GM19238 (cell line): ENCODE measurements around the gene PRDM1.
A peak's percentile ranks its signal among the peaks of the same experiment; 100 is the strongest.

Source experiments
- DNase-seq: peaks from one replicate; pipeline ENCODE4 v3.0.0; 2011; ENCODE audit warnings: low spot score; ENCODE audit not compliant: insufficient read length

The PRDM1 gene

DNA sequence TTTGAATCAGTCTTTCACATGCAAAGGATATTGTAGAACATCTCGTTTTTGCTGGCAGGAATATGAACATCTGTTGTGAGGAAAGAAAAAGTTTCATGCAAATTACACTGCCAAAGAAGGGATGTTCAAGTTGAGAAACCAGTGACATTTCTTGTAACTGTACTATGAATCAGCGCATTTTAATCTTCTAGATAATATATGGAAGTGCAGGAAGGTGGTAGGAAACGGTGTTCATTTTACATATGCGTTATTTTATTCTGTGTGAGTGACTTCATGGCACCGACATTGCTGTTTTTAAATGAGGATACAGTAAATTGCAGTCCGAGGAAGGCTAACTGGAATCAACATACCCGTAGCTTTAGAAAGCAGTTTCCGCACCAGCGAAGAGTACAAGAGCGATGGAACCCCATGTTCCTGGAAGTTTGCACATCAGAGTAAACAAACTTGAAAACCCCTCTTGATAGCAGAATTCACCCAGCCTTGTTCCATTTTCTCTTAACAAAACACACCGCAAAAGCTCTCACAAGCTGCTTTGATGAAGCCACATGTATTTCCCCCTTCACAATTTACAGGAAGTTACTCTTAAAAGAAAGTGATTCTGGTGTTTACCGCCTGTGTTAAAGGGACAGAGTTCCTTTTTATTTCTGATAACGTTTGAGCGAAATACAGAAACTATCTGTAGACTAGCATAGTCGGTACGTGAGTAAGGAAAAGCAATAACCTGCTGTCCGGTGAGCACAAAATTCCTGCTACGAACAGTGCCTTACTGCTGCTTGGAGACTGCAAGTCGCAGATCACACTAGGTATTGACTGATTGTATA lies 11.5 kb downstream of the PRDM1 start:
- DNase-seq: no peak

GRCh38 chr6:106098383-106099234 lies 12.5 kb downstream of the PRDM1 start:
- no peak for DNase-seq

DNA sequence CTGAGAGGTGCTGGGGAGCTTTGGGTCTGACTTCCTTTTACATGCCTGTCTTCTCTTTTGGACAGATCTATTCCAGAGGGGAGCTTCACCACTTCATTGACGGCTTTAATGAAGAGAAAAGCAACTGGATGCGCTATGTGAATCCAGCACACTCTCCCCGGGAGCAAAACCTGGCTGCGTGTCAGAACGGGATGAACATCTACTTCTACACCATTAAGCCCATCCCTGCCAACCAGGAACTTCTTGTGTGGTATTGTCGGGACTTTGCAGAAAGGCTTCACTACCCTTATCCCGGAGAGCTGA lies 13.1 kb downstream of the PRDM1 start:
- DNase-seq: no peak

GRCh38 chr6:106100755-106101154 lies 14.6 kb downstream of the PRDM1 start:
- no peak for DNase-seq

DNA sequence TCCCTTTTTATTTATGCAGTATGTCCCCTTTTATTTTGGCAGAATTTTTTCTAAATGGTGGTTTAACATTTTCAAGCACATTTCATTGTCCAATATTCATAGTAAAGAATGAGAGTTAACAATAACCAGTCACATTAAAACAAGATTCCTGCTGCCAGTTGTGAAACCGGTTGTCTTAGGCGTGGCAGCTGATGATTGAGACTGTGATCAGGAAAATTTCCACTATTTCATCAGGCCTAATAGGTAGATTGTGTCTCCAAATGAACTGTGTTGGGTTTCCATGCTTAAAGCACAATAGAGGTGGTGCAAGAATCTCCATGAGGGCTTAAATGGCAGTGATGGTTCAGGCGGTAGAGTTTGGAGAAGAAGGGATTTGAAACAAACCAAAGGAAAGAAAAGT lies 15.3 kb downstream of the PRDM1 start:
- DNase-seq: no peak

GRCh38 chr6:106102034-106102433 lies 15.9 kb downstream of the PRDM1 start:
- DNase-seq: no peak

- DNase-seq: no peak
Observed at GRCh38 chr6:106102967-106103727, 17.0 kb downstream of the PRDM1 start.

DNA sequence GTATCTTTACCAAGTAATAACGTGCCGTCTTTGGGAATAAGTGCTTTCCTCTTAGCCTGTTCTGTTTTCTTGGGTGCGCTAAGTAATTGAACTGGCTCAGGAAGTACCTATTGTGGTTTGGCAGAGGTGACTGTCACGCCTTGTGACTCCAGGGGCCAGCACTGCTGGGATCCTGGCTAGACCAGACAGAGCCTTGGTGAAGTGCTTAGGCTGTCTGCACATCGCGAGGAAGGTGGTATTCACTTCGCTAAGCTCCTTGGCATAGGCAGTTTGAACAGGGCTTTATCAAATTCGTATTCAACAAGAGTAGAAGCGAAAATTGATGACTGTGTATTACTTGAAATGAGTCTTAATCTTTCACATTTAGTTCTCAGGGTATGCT lies 17.6 kb downstream of the PRDM1 start:
- no peak for DNase-seq

DNA sequence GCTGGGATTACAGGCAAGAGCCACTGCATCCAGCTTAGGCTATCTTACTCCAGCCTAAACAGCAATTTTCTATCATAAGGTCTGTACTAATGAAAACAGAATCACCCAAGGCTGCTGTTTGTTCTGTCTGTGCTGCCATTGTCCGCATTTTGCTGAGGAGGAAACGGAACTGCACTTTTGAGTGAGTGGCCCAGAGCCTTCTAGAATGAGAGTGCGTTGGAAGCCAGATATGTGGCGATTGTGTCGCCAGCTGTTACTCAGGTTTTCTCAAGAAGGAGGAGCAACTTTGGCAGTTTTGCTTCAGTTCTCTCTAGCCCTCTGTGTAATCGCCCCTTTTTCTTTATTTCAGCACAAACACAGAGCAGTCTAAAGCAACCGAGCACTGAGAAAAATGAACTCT lies 18.3 kb downstream of the PRDM1 start:
- DNase-seq: no peak

GRCh38 chr6:106104941-106105340 lies 18.8 kb downstream of the PRDM1 start:
- DNase-seq: no peak

DNA sequence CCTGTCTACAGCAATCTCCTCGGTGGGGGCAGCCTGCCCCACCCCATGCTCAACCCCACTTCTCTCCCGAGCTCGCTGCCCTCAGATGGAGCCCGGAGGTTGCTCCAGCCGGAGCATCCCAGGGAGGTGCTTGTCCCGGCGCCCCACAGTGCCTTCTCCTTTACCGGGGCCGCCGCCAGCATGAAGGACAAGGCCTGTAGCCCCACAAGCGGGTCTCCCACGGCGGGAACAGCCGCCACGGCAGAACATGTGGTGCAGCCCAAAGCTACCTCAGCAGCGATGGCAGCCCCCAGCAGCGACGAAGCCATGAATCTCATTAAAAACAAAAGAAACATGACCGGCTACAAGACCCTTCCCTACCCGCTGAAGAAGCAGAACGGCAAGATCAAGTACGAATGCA lies 19.4 kb downstream of the PRDM1 start:
- no peak for DNase-seq

DNA sequence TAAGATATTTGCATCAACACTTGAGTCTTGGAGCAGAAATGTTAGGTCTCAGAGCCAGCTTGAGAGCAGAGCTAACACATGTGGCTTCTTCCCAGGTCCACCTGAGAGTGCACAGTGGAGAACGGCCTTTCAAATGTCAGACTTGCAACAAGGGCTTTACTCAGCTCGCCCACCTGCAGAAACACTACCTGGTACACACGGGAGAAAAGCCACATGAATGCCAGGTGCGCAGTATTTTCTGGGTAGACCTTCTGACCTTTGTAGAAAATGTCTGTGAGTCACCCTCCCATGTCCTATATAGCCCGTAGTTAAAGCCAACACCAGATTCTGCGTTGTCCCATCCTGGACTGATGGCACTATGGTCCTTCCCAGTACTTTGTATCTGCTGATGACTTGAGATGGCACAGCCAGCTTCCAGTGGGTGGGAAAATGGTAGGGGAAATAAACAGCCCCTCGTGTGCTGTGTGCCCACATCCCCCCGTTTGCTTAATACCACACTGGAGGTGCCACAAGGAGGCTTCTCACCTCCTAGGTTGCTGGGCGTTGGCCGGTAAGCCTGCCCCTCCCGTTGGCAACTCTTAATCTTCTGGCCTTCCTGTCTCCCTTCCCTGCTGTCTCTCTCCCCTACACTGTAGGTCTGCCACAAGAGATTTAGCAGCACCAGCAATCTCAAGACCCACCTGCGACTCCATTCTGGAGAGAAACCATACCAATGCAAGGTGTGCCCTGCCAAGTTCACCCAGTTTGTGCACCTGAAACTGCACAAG lies 20.3 kb downstream of the PRDM1 start:
- no peak for DNase-seq

- DNase-seq: no peak
Observed at GRCh38 chr6:106107043-106107613, 21.0 kb downstream of the PRDM1 start.

- DNase-seq: no peak
Observed at GRCh38 chr6:106108129-106108528, 22.0 kb downstream of the PRDM1 start.

DNA sequence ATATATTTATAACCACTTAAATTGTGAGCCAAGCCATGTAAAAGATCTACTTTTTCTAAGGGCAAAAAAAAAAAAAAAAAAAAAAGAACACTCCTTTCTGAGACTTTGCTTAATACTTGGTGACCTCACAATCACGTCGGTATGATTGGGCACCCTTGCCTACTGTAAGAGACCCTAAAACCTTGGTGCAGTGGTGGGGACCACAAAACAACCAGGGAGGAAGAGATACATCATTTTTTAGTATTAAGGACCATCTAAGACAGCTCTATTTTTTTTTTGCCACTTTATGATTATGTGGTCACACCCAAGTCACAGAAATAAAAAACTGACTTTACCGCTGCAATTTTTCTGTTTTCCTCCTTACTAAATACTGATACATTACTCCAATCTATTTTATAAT lies 22.9 kb downstream of the PRDM1 start:
- no peak for DNase-seq

- no peak for DNase-seq
Observed at GRCh38 chr6:106110164-106110826, 24.2 kb downstream of the PRDM1 start.

- no peak for DNase-seq
Observed at GRCh38 chr6:106112433-106112832, 26.3 kb downstream of the PRDM1 start.

- DNase-seq: no peak
Observed at GRCh38 chr6:106113256-106113959, 27.3 kb downstream of the PRDM1 start.

- DNase-seq: peak; percentile 32
Observed at GRCh38 chr6:106114492-106114891, 28.4 kb downstream of the PRDM1 start.

DNA sequence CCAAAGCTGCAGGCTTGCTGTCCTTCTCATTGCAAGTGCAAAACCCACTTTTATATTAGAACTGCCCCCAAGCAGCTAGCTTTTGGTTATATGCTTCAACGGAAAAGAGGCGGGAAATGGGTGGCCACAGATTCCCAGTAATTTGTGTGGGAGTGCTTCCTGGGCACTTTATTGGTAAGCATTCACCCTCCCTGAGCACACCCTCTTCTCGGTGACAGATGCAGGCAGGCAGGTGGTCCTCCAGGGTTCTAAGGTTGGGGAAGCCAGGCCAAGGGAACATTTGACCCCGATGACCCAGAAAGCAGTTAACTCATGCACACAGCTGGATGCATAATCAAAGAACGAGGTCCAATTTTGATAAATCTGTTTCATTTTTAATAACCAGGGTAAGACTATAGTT lies 29.1 kb downstream of the PRDM1 start:
- DNase-seq: no peak
